Posterior vena cava (tissue), 2 donors: ENCODE measurements around the gene FOXO3. TPM values are rescaled to one million over a fixed set of nuclear protein-coding genes. Genes with fewer than 3 reads are reported as not detected.

Source experiments
- DNase-seq: peaks from one replicate; pipeline ENCODE4 v3.0.0-alpha.2; 2020; ENCODE audit warnings: low spot score
- intact Hi-C, 2 donors: fragments of 100-400 bp; cut with DNase I; formaldehyde crosslinking; loops; one replicate each; pipeline versions ENCODE4 v1.14.1 to v1.14.2; 2022 to 2023
- total RNA-seq, 2 donors: library from RNA; stranded (reverse); fragmentation: NEBNext Ultra II Directional; extraction: Animal tissue kit (Norgen Biotek cat#: 25700); gene quantifications; one replicate each; pipeline ENCODE4 v1.2.1, GENCODE V29; 2021
- donor health status: DM: yes; HTN: yes; CAD: no.
- donor health status: DM: yes; HTN: yes; CAD: no.

FOXO3 gene
- total RNA-seq, 2 donors from 2014 or later, result 53.8 to 57.7 TPM

- DNase-seq, result no peak
- intact Hi-C loops, result loop anchor here in 1 of 2 donors (10.0 kb wide), 1 partner anchor 90 kb away; no protein-coding TSS in a partner anchor
Measured at GRCh38 chr6:108565091-108565766, 4.5 kb downstream of the FOXO3 start.

- intact Hi-C loops, result loop anchor here in 1 of 2 donors (10.0 kb wide), 1 partner anchor 89 kb away; no protein-coding TSS in a partner anchor
- DNase-seq, result no peak
Measured at GRCh38 chr6:108565893-108566292, 5.2 kb downstream of the FOXO3 start.

- DNase-seq, result no peak
Measured at GRCh38 chr6:108566406-108566805, 5.7 kb downstream of the FOXO3 start.

GRCh38 chr6:108568101-108568500, 7.4 kb downstream of the FOXO3 start:
- no peak for DNase-seq

More at GRCh38 chr6:108566406-108566805, 5.7 kb downstream of the FOXO3 start:
- intact Hi-C loops, result loop anchor here in 1 of 2 donors (10.0 kb wide), 1 partner anchor 88 kb away; no protein-coding TSS in a partner anchor

GRCh38 chr6:108568551-108569305, 8.0 kb downstream of the FOXO3 start:
- intact Hi-C loops, result loop anchor here in 1 of 2 donors (10.0 kb wide), 1 partner anchor 86 kb away; no protein-coding TSS in a partner anchor
- no peak for DNase-seq

More at GRCh38 chr6:108568101-108568500, 7.4 kb downstream of the FOXO3 start:
- intact Hi-C loops, result loop anchor here in 1 of 2 donors (10.0 kb wide), 1 partner anchor 87 kb away; no protein-coding TSS in a partner anchor

- intact Hi-C loops, result no loop called here
- no peak for DNase-seq
Measured at GRCh38 chr6:108570517-108570916, 9.8 kb downstream of the FOXO3 start.

GRCh38 chr6:108574457-108575141, 13.9 kb downstream of the FOXO3 start:
- no peak for DNase-seq
- intact Hi-C loops, result no loop called here

- intact Hi-C loops, result no loop called here
Measured at GRCh38 chr6:108575905-108576494, 15.3 kb downstream of the FOXO3 start.

GRCh38 chr6:108576709-108577108, 16.0 kb downstream of the FOXO3 start:
- DNase-seq, result no peak
- intact Hi-C loops, result no loop called here

More at GRCh38 chr6:108575905-108576494, 15.3 kb downstream of the FOXO3 start:
- no peak for DNase-seq

GRCh38 chr6:108578166-108578565, 17.4 kb downstream of the FOXO3 start:
- DNase-seq, result no peak
- intact Hi-C loops, result no loop called here

GRCh38 chr6:108578595-108579327, 18.0 kb downstream of the FOXO3 start:
- DNase-seq, result no peak
- intact Hi-C loops, result loop anchor here in 1 of 2 donors (1.0 kb wide), 1 partner anchor 11 kb away; no protein-coding TSS in a partner anchor

- DNase-seq, result no peak
- intact Hi-C loops, result loop anchor here in 1 of 2 donors (1.0 kb wide), 1 partner anchor 12 kb away; no protein-coding TSS in a partner anchor
Measured at GRCh38 chr6:108579328-108579721, 18.6 kb downstream of the FOXO3 start.

- DNase-seq, result no peak
- intact Hi-C loops, result no loop called here
Measured at GRCh38 chr6:108580646-108581045, 19.9 kb downstream of the FOXO3 start.

GRCh38 chr6:108581237-108581931, 20.7 kb downstream of the FOXO3 start:
- intact Hi-C loops, result no loop called here
- no peak for DNase-seq

GRCh38 chr6:108581932-108582475, 21.3 kb downstream of the FOXO3 start:
- intact Hi-C loops, result no loop called here
- DNase-seq, result no peak

- intact Hi-C loops, result no loop called here
- no peak for DNase-seq
Measured at GRCh38 chr6:108582618-108583017, 21.9 kb downstream of the FOXO3 start.

GRCh38 chr6:108584323-108584722, 23.6 kb downstream of the FOXO3 start:
- DNase-seq, result no peak
- intact Hi-C loops, result no loop called here

- intact Hi-C loops, result no loop called here
- no peak for DNase-seq
Measured at GRCh38 chr6:108585359-108585758, 24.6 kb downstream of the FOXO3 start.
